GM12874 (cell line): ENCODE results near the gene NYNRIN.

Experiments used
- CTCF ChIP-seq: IDR thresholded peaks from 2 replicates; pipeline ENCODE4 v1.5.1; 2011; ENCODE audit warnings: low read depth, mild to moderate bottlenecking, control low read depth, low read length, moderate library complexity; ENCODE audit not compliant: insufficient read depth

Gene NYNRIN

GRCh38 chr14:24415421-24416253 is 16.8 kb downstream of the NYNRIN start:
- no peak for TF ChIP-seq CTCF

- TF ChIP-seq CTCF = no peak
Measured at GRCh38 chr14:24416254-24416931, 17.6 kb downstream of the NYNRIN start.

- TF ChIP-seq CTCF = no peak
Measured at GRCh38 chr14:24416932-24417619, 18.3 kb downstream of the NYNRIN start.

GRCh38 chr14:24417832-24418491 is 19.2 kb downstream of the NYNRIN start:
- TF ChIP-seq CTCF = no peak

- no peak for TF ChIP-seq CTCF
Measured at GRCh38 chr14:24418492-24418873, 19.7 kb downstream of the NYNRIN start.

GRCh38 chr14:24422261-24422660 is 23.5 kb downstream of the NYNRIN start:
- no peak for TF ChIP-seq CTCF
